ENCODE results near the gene ZNF821. TPM values are rescaled to one million over a fixed set of nuclear protein-coding genes. Genes with fewer than 3 reads are reported as not detected.

The ZNF821 gene
- total and polyA plus RNA-seq, 2 of the 8 experiments (the other 6 are each of a cell fraction or from before 2014, with no cell fraction given): 9.5 to 14.1 TPM

GRCh38 chr16:71919035-71919434 is 35.1 kb upstream of the ZNF821 start (continued):
- TF ChIP-seq POLR2AphosphoS5 (IDR thresholded peaks at IDR 0.05; ENCODE audit: low read depth, low read length) (no peak), CHD1 (IDR thresholded peaks at IDR 0.05; ENCODE audit: low read depth, low read length) (no peak), ASH2L (IDR thresholded peaks at IDR 0.05; ENCODE audit: low read length) (no peak), KDM5A (IDR thresholded peaks at IDR 0.05; ENCODE audit: low read length) (no peak), KDM1A (IDR thresholded peaks at IDR 0.05; ENCODE audit: borderline replicate concordance, low read length) (no peak), YY1 (IDR thresholded peaks at IDR 0.05; ENCODE audit: low read depth, low read length) (no peak), MAFK (IDR thresholded peaks at IDR 0.05; ENCODE audit: low read depth, low read length) (no peak)
